IMR-90 (cell line): Measurements from ENCODE around the gene LRRC8C.

Experiments used
- RAD21 ChIP-seq: IDR thresholded peaks from 2 replicates; pipeline ENCODE4 v1.6.1; 2012; ENCODE audit warnings: low read length, improper control_type of control experiment
- RFX5 ChIP-seq: IDR thresholded peaks from 2 replicates; pipeline ENCODE4 v1.8.0; 2012; ENCODE audit warnings: low read depth, mild to moderate bottlenecking, low read length, moderate library complexity

- TF ChIP-seq RFX5 (no peak), RAD21 (no peak)
These were observed 106.9 kb downstream of the LRRC8C start for GRCh38 chr1:89739844-89740216.
